Myocyte (in vitro differentiated cells): ENCODE data around the gene MARK4. TPM values are rescaled to one million over a fixed set of nuclear protein-coding genes. Genes with fewer than 3 reads are reported as not detected.

Experiments
- DNase-seq: peaks from one replicate; pipeline ENCODE4 v3.0.0-alpha.2; 2012; ENCODE audit warnings: low read depth
- total RNA-seq: library from RNA; depleted of rRNA; stranded (reverse); fragments of >200 nt; gene quantifications from 2 replicates; pipeline ENCODE4 v1.2.3, GENCODE V29; 2014

Gene MARK4
- total RNA-seq, 1 donor from 2014 or later = 20.9 TPM

DNA sequence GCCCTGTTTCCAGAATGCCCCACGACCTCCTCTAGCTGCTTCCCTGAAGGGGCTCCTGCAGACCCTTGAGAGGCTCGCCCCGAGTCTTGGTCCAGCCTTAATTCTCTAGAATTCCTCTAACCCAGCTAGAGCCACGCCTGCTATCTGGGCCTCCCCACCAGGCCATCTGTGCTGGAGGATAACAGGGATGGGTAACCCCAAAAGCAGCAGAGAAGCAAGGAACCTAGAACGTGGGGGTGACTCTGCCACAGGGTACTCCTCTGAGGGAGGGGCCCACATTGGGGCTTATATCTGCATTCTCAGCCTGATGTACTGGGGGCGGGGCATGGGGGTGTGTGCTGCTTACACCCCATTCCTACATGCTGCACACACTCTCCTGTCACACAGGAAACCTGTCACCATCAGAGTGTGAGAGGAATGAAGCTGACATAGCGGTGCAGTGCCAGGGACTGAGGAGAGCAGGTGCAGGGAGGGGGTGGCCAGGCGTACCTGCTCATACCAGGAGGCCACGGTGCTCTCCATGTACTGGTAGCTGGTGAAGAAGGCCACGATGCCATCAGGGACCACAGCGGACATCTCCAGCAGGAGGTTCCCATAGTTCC, 103.3 kb downstream of the MARK4 start:
- DNase-seq = no peak

Other genes with a start within 250 kb of the MARK4 start
- 14.2 and 18.4 TPM in 2 replicates for gene RELB, start 249.8 kb upstream of the MARK4 start, total RNA-seq
- gene CLASRP, start 212.2 kb upstream of the MARK4 start, total RNA-seq = 51.8 and 91.3 TPM in 2 replicates
- not detected in 2 replicates for gene ZNF296, start 174.8 kb upstream of the MARK4 start, total RNA-seq
- 15.2 and 25.7 TPM in 2 replicates for gene GEMIN7, start 172.0 kb upstream of the MARK4 start, total RNA-seq
- gene PPP1R37, start 158.1 kb upstream of the MARK4 start, total RNA-seq = 73.3 and 80.2 TPM in 2 replicates
- gene NKPD1, start 90.3 kb upstream of the MARK4 start, total RNA-seq = 0.10 and 0.13 TPM in 2 replicates
- gene TRAPPC6A, start 73.0 kb upstream of the MARK4 start, total RNA-seq = 26.9 and 29.4 TPM in 2 replicates
- 8.4 and 11.8 TPM in 2 replicates for gene BLOC1S3, start 72.5 kb upstream of the MARK4 start, total RNA-seq
- gene EXOC3L2, start 5.9 kb upstream of the MARK4 start, total RNA-seq = not detected in 2 replicates
- gene CKM, start 71.6 kb downstream of the MARK4 start, total RNA-seq = 1,914 and 2,511 TPM in 2 replicates
- gene KLC3, start 89.5 kb downstream of the MARK4 start, total RNA-seq = not detected in 2 replicates
- 17.3 and 20.6 TPM in 2 replicates for gene ERCC2, start 119.3 kb downstream of the MARK4 start, total RNA-seq
- 0.73 and 1.3 TPM in 2 replicates for gene PPP1R13L, start 153.8 kb downstream of the MARK4 start, total RNA-seq
- 10.1 and 13.2 TPM in 2 replicates for gene POLR1G, start 155.4 kb downstream of the MARK4 start, total RNA-seq
- 60.8 and 78.3 TPM in 2 replicates for gene ERCC1, start 172.6 kb downstream of the MARK4 start, total RNA-seq
- gene FOSB, start 216.7 kb downstream of the MARK4 start, total RNA-seq = 2.0 and 4.1 TPM in 2 replicates
- gene RTN2, start 245.8 kb downstream of the MARK4 start, total RNA-seq = 120 and 139 TPM in 2 replicates
- gene PPM1N, start 247.2 kb downstream of the MARK4 start, total RNA-seq = 0.26 and 0.64 TPM in 2 replicates